HL-60 (cell line): Measurements from ENCODE around the gene RYR2.

Experiments used
- DNase-seq, 2 experiments: peaks; one replicate each; pipeline ENCODE4 v3.0.0-alpha.2; 2010 to 2020; ENCODE audit warnings: low read depth in 1 of 2, low spot score in 1 of 2
- H3K27ac ChIP-seq: fragments of 250-450 bp; sonication (Bioruptor Pico); replicated peaks from 2 replicates; pipeline ENCODE4 v1.5.1; 2020; ENCODE audit warnings: mild to moderate bottlenecking, moderate library complexity
- H3K27me3 ChIP-seq: fragments of 250-450 bp; sonication (Bioruptor Pico); 2 replicates; pipeline ENCODE4 v1.5.1; 2021; ENCODE audit warnings: mild to moderate bottlenecking, moderate library complexity; ENCODE audit not compliant: insufficient read depth, poor library complexity, severe bottlenecking
- H3K4me3 ChIP-seq: replicated peaks from 2 replicates; pipeline ENCODE4 v1.5.1; 2011; ENCODE audit warnings: mild to moderate bottlenecking, control low read depth, low read length; ENCODE audit not compliant: insufficient read depth
- GABPA ChIP-seq: IDR thresholded peaks from 2 replicates; pipeline ENCODE4 v1.6.1; 2012; ENCODE audit warnings: low read depth
- POLR2AphosphoS5 ChIP-seq: IDR thresholded peaks from 2 replicates; pipeline ENCODE4 v1.6.1; 2012; ENCODE audit warnings: low read depth
- REST ChIP-seq: IDR thresholded peaks from 2 replicates; pipeline ENCODE4 v1.6.1; 2012; ENCODE audit warnings: low read depth; ENCODE audit not compliant: insufficient replicate concordance
- SPI1 ChIP-seq: IDR thresholded peaks from 2 replicates; pipeline ENCODE4 v1.6.1; 2012; ENCODE audit warnings: low read depth, mild to moderate bottlenecking, borderline replicate concordance
- TF ChIP-seq, protein P1 (sequence below): IDR thresholded peaks from one replicate; pipeline ENCODE4 v1.5.1; 2011; ENCODE audit warnings: low read length, control low read depth, inconsistent platforms; ENCODE audit not compliant: insufficient read depth

The RYR2 gene

GRCh38 chr1:237695878-237696277 is 653.9 kb downstream of the RYR2 start:
- Histone ChIP-seq H3K4me3 (no peak overlapping the region), H3K27ac (no peak overlapping the region), H3K27me3 (no peaks in the 10 kb centered on the region)
- DNase-seq, result no peak
- no peak for TF ChIP-seq SPI1
- TF ChIP-seq REST, result no peak
- TF ChIP-seq, protein P1, sequence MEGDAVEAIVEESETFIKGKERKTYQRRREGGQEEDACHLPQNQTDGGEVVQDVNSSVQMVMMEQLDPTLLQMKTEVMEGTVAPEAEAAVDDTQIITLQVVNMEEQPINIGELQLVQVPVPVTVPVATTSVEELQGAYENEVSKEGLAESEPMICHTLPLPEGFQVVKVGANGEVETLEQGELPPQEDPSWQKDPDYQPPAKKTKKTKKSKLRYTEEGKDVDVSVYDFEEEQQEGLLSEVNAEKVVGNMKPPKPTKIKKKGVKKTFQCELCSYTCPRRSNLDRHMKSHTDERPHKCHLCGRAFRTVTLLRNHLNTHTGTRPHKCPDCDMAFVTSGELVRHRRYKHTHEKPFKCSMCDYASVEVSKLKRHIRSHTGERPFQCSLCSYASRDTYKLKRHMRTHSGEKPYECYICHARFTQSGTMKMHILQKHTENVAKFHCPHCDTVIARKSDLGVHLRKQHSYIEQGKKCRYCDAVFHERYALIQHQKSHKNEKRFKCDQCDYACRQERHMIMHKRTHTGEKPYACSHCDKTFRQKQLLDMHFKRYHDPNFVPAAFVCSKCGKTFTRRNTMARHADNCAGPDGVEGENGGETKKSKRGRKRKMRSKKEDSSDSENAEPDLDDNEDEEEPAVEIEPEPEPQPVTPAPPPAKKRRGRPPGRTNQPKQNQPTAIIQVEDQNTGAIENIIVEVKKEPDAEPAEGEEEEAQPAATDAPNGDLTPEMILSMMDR, result no peak
- TF ChIP-seq POLR2AphosphoS5, result no peak
- TF ChIP-seq GABPA, result no peak

DNA sequence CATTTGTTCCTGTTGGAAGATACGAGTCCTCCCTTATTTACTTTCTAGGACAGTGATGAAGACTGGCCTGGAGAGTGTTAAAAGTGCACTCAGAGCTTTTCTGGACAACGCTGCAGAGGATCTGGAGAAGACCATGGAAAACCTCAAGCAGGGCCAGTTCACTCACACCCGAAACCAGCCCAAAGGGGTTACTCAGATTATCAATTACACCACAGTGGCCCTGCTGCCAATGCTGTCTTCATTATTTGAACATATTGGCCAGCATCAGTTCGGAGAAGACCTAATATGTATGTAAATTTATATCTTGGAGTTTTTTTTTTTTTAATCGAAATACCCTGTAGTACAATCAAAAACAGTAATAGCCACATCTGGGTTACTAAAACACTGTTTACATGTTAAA is 658.2 kb downstream of the RYR2 start:
- Histone ChIP-seq H3K27ac (no peak overlapping the region), H3K4me3 (no peak overlapping the region), H3K27me3 (no peaks in the 10 kb centered on the region)
- TF ChIP-seq POLR2AphosphoS5 (no peak), SPI1 (no peak), REST (no peak)
- TF ChIP-seq, protein P1, result no peak
- DNase-seq, result no peak

DNA sequence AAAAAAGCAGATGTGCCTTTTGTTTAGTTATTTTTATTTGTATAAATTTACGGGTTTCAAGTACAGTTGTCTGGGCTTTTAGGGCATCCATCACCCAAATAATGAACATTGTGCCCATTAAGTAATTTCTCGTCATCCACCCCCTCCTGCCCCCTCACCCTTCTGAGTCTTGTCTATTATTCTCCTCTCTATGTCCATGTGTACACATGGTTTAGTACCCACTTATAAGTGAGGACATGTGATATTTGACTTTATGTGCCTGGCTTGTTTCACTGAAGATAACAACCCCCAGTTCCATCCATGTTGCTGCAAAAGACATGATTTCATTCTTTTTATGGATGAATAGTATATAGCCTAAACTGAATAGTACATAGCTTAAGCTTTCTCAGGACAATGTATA is 659.5 kb downstream of the RYR2 start:
- no peak for DNase-seq
- H3K27me3 ChIP-seq, result no peaks in the 10 kb centered on the region
- TF ChIP-seq POLR2AphosphoS5, result no peak
- TF ChIP-seq GABPA, result no peak
- no peak for TF ChIP-seq SPI1
- no peak for TF ChIP-seq REST
- TF ChIP-seq, protein P1, result no peak
- H3K27ac ChIP-seq, result no peak overlapping the region
- no peak overlapping the region for H3K4me3 ChIP-seq
